Testis (tissue), 3 donors: Measurements from ENCODE around the gene LAP3. TPM values are rescaled to one million over a fixed set of nuclear protein-coding genes. Genes with fewer than 3 reads are reported as not detected.

ENCODE experiments used
- DNase-seq: peaks from one replicate; pipeline ENCODE4 v3.0.0-alpha.2; 2019
- H3K27ac ChIP-seq, 2 donors: fragments of 200-600 bp; sonication (generic); one replicate each; pipeline ENCODE4 v1.5.1; 2019
- H3K27me3 ChIP-seq: fragments of 200-600 bp; sonication (generic); one replicate; pipeline ENCODE4 v1.5.1; 2019
- H3K36me3 ChIP-seq: fragments of 200-600 bp; sonication (generic); one replicate; pipeline ENCODE4 v1.5.1; 2017; ENCODE audit warnings: low read depth; ENCODE audit errors: missing control alignments
- H3K4me1 ChIP-seq: fragments of 200-600 bp; sonication (generic); one replicate; pipeline ENCODE4 v1.5.1; 2019
- H3K4me3 ChIP-seq, 2 donors: fragments of 200-600 bp; sonication (generic); one replicate each; pipeline ENCODE4 v1.5.1; 2017 to 2019
- H3K9me3 ChIP-seq: fragments of 200-600 bp; sonication (generic); one replicate; pipeline ENCODE4 v1.5.1; 2017
- POLR2A ChIP-seq: fragments of 450-650 bp; IDR thresholded peaks from one replicate; pipeline ENCODE4 v1.6.1; 2017; ENCODE audit warnings: antibody characterized with exemption, mild to moderate bottlenecking, moderate library complexity
- WGBS, 2 donors: methylation state at CpG; one replicate each; pipeline ENCODE4 v1.1.5; 2018; 5-methylcytosine and 5-hydroxymethylcytosine counted together
- intact Hi-C: fragments of 100-400 bp; cut with DNase I; formaldehyde crosslinking; loops from one replicate; pipeline ENCODE4 v1.15.1; 2023; ENCODE audit warnings: low total_unique reads
- polyA plus RNA-seq: library from polyadenylated mRNA; stranded (reverse); fragments of 350-450 nt; fragmentation: Illumina TruSeq; extraction: RNeasy Lipid Tissue Mini Kit (QIAGEN cat#74804); gene quantifications from one replicate; pipeline ENCODE4 v1.2.3, GENCODE V29; 2014; ENCODE audit warnings: low read depth, low replicate concordance; ENCODE audit not compliant: insufficient read depth
- total RNA-seq, 2 donors: library from RNA; depleted of rRNA; stranded (reverse); fragments of >200 nt; gene quantifications; one replicate each; pipeline ENCODE4 v1.2.3, GENCODE V29; 2016
- TF ChIP-seq, protein P1 (sequence below), 3 experiments: fragments of 450-650 bp in 2 of 3; fragments of 200-600 bp in 1 of 3; sonication (generic) in 1 of 3; IDR thresholded peaks; one replicate each; pipeline ENCODE4 v1.5.1; 2016 to 2019; ENCODE audit warnings: antibody characterized with exemption in 3 of 3, mild to moderate bottlenecking in 2 of 3, moderate library complexity in 1 of 3

LAP3 gene
- total and polyA plus RNA-seq, 3 donors from 2014 or later: 98.9 to 108 (median 100) TPM

GRCh38 chr4:17647176-17647806, 70.3 kb downstream of the LAP3 start:
- Histone ChIP-seq H3K36me3 (no peaks in the 10 kb centered on the region), H3K27ac (no peak overlapping the region), H3K27me3 (no peaks in the 10 kb centered on the region), H3K4me1 (no peaks in the 10 kb centered on the region), H3K4me3 (no peak overlapping the region), H3K9me3 (no peaks in the 10 kb centered on the region)
- DNase-seq: no peak
- WGBS, 2 donors: 88 to 92% methylated on average over 8 to 9 of the region's 9 CpGs
- TF ChIP-seq, protein P1, sequence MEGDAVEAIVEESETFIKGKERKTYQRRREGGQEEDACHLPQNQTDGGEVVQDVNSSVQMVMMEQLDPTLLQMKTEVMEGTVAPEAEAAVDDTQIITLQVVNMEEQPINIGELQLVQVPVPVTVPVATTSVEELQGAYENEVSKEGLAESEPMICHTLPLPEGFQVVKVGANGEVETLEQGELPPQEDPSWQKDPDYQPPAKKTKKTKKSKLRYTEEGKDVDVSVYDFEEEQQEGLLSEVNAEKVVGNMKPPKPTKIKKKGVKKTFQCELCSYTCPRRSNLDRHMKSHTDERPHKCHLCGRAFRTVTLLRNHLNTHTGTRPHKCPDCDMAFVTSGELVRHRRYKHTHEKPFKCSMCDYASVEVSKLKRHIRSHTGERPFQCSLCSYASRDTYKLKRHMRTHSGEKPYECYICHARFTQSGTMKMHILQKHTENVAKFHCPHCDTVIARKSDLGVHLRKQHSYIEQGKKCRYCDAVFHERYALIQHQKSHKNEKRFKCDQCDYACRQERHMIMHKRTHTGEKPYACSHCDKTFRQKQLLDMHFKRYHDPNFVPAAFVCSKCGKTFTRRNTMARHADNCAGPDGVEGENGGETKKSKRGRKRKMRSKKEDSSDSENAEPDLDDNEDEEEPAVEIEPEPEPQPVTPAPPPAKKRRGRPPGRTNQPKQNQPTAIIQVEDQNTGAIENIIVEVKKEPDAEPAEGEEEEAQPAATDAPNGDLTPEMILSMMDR (IDR thresholded peaks at IDR 0.05): no peak
- no peak for TF ChIP-seq POLR2A
- intact Hi-C loops: no loop called here

GRCh38 chr4:17647927-17648326, 70.9 kb downstream of the LAP3 start:
- no peaks in the 10 kb centered on the region for H3K4me1 ChIP-seq
- no peak overlapping the region for H3K27ac ChIP-seq
- no peaks in the 10 kb centered on the region for H3K27me3 ChIP-seq
- 88 to 90% methylated on average over 5 of the region's 5 CpGs for WGBS, 2 donors
- no peaks in the 10 kb centered on the region for H3K9me3 ChIP-seq
- no peak overlapping the region for H3K4me3 ChIP-seq
- TF ChIP-seq, protein P1 (IDR thresholded peaks at IDR 0.05): no peak
- no peak for TF ChIP-seq POLR2A
- no peaks in the 10 kb centered on the region for H3K36me3 ChIP-seq
- DNase-seq: no peak
- intact Hi-C loops: no loop called here

DNA sequence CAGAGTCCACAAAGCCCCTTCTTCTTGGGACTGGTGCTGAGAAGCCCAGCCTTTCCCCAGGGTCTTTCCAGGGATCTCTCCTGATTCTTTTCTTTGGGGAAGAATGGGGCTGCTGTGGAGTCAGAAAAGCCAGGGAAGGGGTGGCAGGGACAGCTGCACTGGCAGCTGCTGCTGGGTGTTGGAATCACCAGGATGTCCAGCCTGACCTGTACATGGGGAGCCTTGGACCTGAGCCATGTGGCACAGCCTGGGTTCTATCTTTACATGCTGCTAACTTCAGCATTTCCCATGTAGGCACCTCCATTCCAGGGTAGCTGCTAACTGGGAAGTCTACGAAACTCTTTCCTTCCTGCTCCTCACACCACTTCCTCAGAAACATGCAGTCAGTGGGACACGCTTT, 73.4 kb downstream of the LAP3 start:
- H3K27me3 ChIP-seq: no peaks in the 10 kb centered on the region
- no peaks in the 10 kb centered on the region for H3K4me1 ChIP-seq
- no peaks in the 10 kb centered on the region for H3K36me3 ChIP-seq
- intact Hi-C loops: no loop called here
- WGBS, 2 donors: 87 to 95% methylated on average over 2 of the region's 2 CpGs
- no peak for DNase-seq
- H3K27ac ChIP-seq: no peak overlapping the region
- no peak overlapping the region for H3K4me3 ChIP-seq
- no peaks in the 10 kb centered on the region for H3K9me3 ChIP-seq
- TF ChIP-seq, protein P1 (IDR thresholded peaks at IDR 0.05): no peak
- TF ChIP-seq POLR2A: no peak

DNA sequence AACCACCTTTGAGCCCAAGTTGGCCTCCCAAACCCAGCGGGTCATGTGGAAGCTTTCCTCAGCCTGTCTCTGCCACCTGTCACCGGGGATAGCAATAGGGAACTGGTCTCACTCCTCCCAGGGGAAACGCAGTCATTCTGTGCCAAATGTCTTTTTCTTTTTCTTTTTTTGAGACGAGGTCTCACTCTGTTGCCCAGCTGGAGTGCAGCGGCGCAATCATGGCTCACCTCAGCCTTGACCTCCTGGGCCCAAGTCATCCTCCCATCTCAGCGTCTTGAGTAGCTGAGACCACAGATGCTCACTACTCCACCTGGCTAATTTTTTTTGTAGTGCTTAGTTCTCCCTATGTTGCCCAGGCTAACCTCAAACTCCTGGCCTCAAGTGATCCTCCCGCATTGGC, 77.7 kb downstream of the LAP3 start:
- whole genome bisulfite sequencing, 2 donors: 77 to 83% methylated on average over 8 of the region's 8 CpGs
- no peak for DNase-seq

More for the DNA sequence above, 77.7 kb downstream of the LAP3 start:
- no peaks in the 10 kb centered on the region for H3K4me1 ChIP-seq
- no peak for TF ChIP-seq POLR2A
- TF ChIP-seq, protein P1 (IDR thresholded peaks at IDR 0.05): no peak
- no peaks in the 10 kb centered on the region for H3K27me3 ChIP-seq
- intact Hi-C loops: no loop called here
- no peaks in the 10 kb centered on the region for H3K36me3 ChIP-seq
- H3K9me3 ChIP-seq: no peaks in the 10 kb centered on the region
- no peak overlapping the region for H3K4me3 ChIP-seq
- H3K27ac ChIP-seq: no peak overlapping the region
